NT2/D1 (cell line): ENCODE measurements around the gene MGAT4A.

Experiments used
- DNase-seq: peaks from one replicate; pipeline ENCODE4 v3.0.0-alpha.2; 2011; ENCODE audit warnings: low read depth, low spot score
- H3K27me3 ChIP-seq: 2 replicates; pipeline ENCODE4 v1.6.0; 2011; ENCODE audit warnings: mild to moderate bottlenecking; ENCODE audit not compliant: insufficient read length, insufficient read depth
- H3K36me3 ChIP-seq: 2 replicates; pipeline ENCODE4 v1.6.1; 2011; ENCODE audit warnings: mild to moderate bottlenecking, low read length, mixed read lengths; ENCODE audit not compliant: insufficient read depth, insufficient read length
- H3K4me1 ChIP-seq: 2 replicates; pipeline ENCODE4 v1.5.1; 2011; ENCODE audit not compliant: insufficient read depth, insufficient read length
- H3K4me3 ChIP-seq: 2 replicates; pipeline ENCODE4 v1.5.1; 2011; ENCODE audit warnings: low read depth; ENCODE audit not compliant: insufficient read length
- H3K9ac ChIP-seq: 2 replicates; pipeline ENCODE4 v1.6.0; 2011; ENCODE audit warnings: low read depth; ENCODE audit not compliant: insufficient read length
- H3K9me3 ChIP-seq: 2 replicates; pipeline ENCODE4 v1.5.1; 2011; ENCODE audit warnings: mild to moderate bottlenecking, low read length; ENCODE audit not compliant: insufficient read depth
- SUZ12 ChIP-seq: IDR thresholded peaks from 2 replicates; pipeline ENCODE4 v1.6.1; 2011; ENCODE audit not compliant: insufficient read length, insufficient read depth; ENCODE audit errors: extremely low read depth
- YY1 ChIP-seq: IDR thresholded peaks from 2 replicates; pipeline ENCODE4 v1.6.1; 2011; ENCODE audit not compliant: insufficient read length, insufficient read depth
- ZNF274 ChIP-seq: IDR thresholded peaks from 2 replicates; pipeline ENCODE4 v1.6.1; 2011; ENCODE audit warnings: mild to moderate bottlenecking, low read depth, low read length

Gene MGAT4A

GRCh38 chr2:98731041-98731893 lies at the start of gene MGAT4A:
Gene MGAT4A, minus strand, starts transcription at chr2:98731132. Its CDS starts 4,800 bp downstream, at chr2:98726332.
- peak within 1 kb of the TSS; percentile 45 for H3K9ac ChIP-seq
- no peak for TF ChIP-seq SUZ12
- no peak for TF ChIP-seq YY1
- TF ChIP-seq ZNF274, result no peak
- DNase-seq, result no peak

GRCh38 chr2:98778741-98779483 lies 48.0 kb upstream of the MGAT4A start:
- Histone ChIP-seq H3K9ac (no peak overlapping the region), H3K27me3 (peaks cover 3% of the 10 kb centered on the region), H3K4me1 (peaks cover 6% of the 10 kb centered on the region), H3K36me3 (no peaks in the 10 kb centered on the region), H3K4me3 (no peak overlapping the region), H3K9me3 (peaks cover 25% of the 10 kb centered on the region)
- TF ChIP-seq SUZ12 (no peak), ZNF274 (no peak), YY1 (no peak)
- DNase-seq, result peak; percentile 65

More at GRCh38 chr2:98731041-98731893, at the start of gene MGAT4A:
- Histone ChIP-seq H3K9me3 (no peaks in the 10 kb centered on the region), H3K4me3 (peak within 1 kb of the TSS; percentile 51), H3K4me1 (no peaks in the 10 kb centered on the region), H3K27me3 (peaks cover 60% of the 10 kb centered on the region), H3K36me3 (no peaks in the 10 kb centered on the region)

DNA sequence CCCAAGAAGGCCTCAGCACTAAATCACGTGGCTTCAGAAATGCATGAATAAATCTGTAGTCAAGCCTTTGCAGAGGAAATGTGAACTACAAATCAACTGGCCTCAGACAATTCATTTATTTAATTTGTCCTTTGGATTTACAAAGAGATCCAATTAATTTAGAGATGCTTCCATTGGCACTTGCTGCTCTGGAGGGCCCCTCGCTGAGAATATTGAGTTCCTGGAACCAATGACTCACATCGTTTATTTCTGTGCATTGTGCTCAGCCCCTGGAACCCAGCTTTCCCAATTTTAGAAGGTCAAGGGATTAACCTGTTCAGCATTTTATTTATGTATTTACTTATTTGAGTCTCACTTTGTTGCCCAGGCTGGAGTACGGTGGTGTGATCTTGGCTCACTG lies 47.2 kb upstream of the MGAT4A start:
- Histone ChIP-seq H3K9ac (no peak overlapping the region), H3K36me3 (no peaks in the 10 kb centered on the region), H3K9me3 (peaks cover 25% of the 10 kb centered on the region), H3K27me3 (peaks cover 3% of the 10 kb centered on the region), H3K4me1 (peaks cover 12% of the 10 kb centered on the region), H3K4me3 (no peak overlapping the region)
- DNase-seq, result no peak
- TF ChIP-seq YY1 (no peak), SUZ12 (no peak), ZNF274 (no peak)

DNA sequence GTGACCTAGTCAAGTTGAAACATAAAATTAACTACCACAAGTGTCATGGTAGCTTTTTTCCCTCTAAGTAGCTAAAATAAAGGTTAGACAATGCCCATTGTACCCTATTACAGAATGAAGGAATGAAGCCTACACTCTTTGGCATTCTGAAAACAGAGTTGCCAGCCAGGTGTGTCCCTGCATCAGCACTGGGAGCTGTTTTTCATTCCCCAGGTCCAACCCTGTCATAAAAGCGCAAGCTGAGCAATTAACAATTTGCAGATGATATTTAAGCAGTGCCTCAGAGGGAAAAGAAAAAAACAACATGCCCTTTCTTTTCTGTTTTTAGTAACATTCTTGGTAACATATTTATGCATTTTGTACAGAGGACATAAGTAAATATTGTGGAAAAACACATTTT lies 46.8 kb upstream of the MGAT4A start:
- H3K4me1 ChIP-seq, result peaks cover 17% of the 10 kb centered on the region
- H3K9ac ChIP-seq, result no peak overlapping the region
- H3K36me3 ChIP-seq, result no peaks in the 10 kb centered on the region
- H3K9me3 ChIP-seq, result peaks cover 23% of the 10 kb centered on the region
- peaks cover 3% of the 10 kb centered on the region for H3K27me3 ChIP-seq
- TF ChIP-seq YY1 (no peak), ZNF274 (no peak), SUZ12 (no peak)
- no peak for DNase-seq
- H3K4me3 ChIP-seq, result no peak overlapping the region

- DNase-seq, result no peak
- Histone ChIP-seq H3K4me3 (no peak overlapping the region), H3K9me3 (peaks cover 16% of the 10 kb centered on the region), H3K9ac (no peak overlapping the region), H3K27me3 (peaks cover 3% of the 10 kb centered on the region), H3K4me1 (peaks cover 19% of the 10 kb centered on the region), H3K36me3 (no peaks in the 10 kb centered on the region)
- TF ChIP-seq YY1 (no peak), SUZ12 (no peak), ZNF274 (no peak)
These were observed 46.1 kb upstream of the MGAT4A start for GRCh38 chr2:98777076-98777475.

GRCh38 chr2:98776136-98776535 lies 45.2 kb upstream of the MGAT4A start:
- Histone ChIP-seq H3K9ac (no peak overlapping the region), H3K4me1 (peaks cover 25% of the 10 kb centered on the region), H3K27me3 (peaks cover 3% of the 10 kb centered on the region), H3K9me3 (peaks cover 7% of the 10 kb centered on the region), H3K4me3 (no peak overlapping the region), H3K36me3 (no peaks in the 10 kb centered on the region)
- no peak for DNase-seq
- no peak for TF ChIP-seq ZNF274
- no peak for TF ChIP-seq SUZ12
- TF ChIP-seq YY1, result no peak
